HEK293 (cell line): Measurements from ENCODE around the gene TRIM26.

ENCODE experiments used
- CTCF ChIP-seq: fragments of 450-650 bp; formaldehyde crosslinking; IDR thresholded peaks from 2 replicates; pipeline ENCODE4 v1.5.1; 2016; ENCODE audit warnings: missing biosample characterization, missing genetic modification characterization
- KLF16 ChIP-seq: fragments of 450-650 bp; formaldehyde crosslinking; IDR thresholded peaks from 2 replicates; pipeline ENCODE4 v1.5.1; 2017; ENCODE audit warnings: missing biosample characterization, missing genetic modification characterization
- ZNF10 ChIP-seq: fragments of 450-650 bp; formaldehyde crosslinking; IDR thresholded peaks from 2 replicates; pipeline ENCODE4 v1.5.1; 2017; ENCODE audit warnings: missing biosample characterization, missing genetic modification characterization
- ZNF112 ChIP-seq: fragments of 450-650 bp; formaldehyde crosslinking; IDR thresholded peaks from 2 replicates; pipeline ENCODE4 v1.5.0; 2017; ENCODE audit warnings: missing biosample characterization, missing genetic modification characterization
- ZNF274 ChIP-seq, 2 experiments: fragments of 200-500 bp in 1 of 2; fragments of 450-650 bp in 1 of 2; sonication (Bioruptor generic) in 1 of 2; formaldehyde crosslinking in 1 of 2; IDR thresholded peaks; 2 replicates each; pipeline versions ENCODE4 v1.5.1 to v1.6.1; 2014 to 2016; ENCODE audit warnings: borderline replicate concordance in 1 of 2, inconsistent platforms in 1 of 2, low read length in 1 of 2, missing biosample characterization in 1 of 2, missing genetic modification characterization in 1 of 2
- ZNF341 ChIP-seq: fragments of 450-650 bp; formaldehyde crosslinking; IDR thresholded peaks from 2 replicates; pipeline ENCODE4; 2016; ENCODE audit warnings: low read depth, missing biosample characterization, missing genetic modification characterization

- TF ChIP-seq ZNF274 (IDR thresholded peaks at IDR 0.05; ENCODE audit: low read length), result no peak
- no peak for TF ChIP-seq ZNF274 (tag by site-specific recombination; IDR thresholded peaks at IDR 0.05; ENCODE audit: borderline replicate concordance)
- no peak for TF ChIP-seq CTCF (tag by site-specific recombination)
- no peak for TF ChIP-seq ZNF112 (tag by site-specific recombination)
- no peak for TF ChIP-seq KLF16 (tag by site-specific recombination)
- no peak for TF ChIP-seq ZNF341 (tag by site-specific recombination)
- TF ChIP-seq ZNF10 (tag by site-specific recombination), result no peak
These were observed 14.1 kb upstream of the TRIM26 start for GRCh38 chr6:30227242-30227722.
